WTC11 (cell line): ENCODE measurements around the gene BCKDHA. TPM values are rescaled to one million over a fixed set of nuclear protein-coding genes. Genes with fewer than 3 reads are reported as not detected.

ENCODE experiments used
- ATAC-seq: fragments of 200-7000 bp; cut with Tn5 transposase; 2 replicates; pipeline ENCODE4 v1.10.0; 2021; ENCODE audit warnings: mild to moderate bottlenecking, moderate library complexity
- CTCF ChIA-PET: fragments of 300-600 bp; sonication (Branson Sonifier 250); formaldehyde crosslinking; loops from one replicate; lab custom pipeline; 2021; ENCODE audit warnings: antibody characterized with exemption; lab: Charles Lee
- POLR2A ChIA-PET: fragments of 350-600 bp; sonication (Branson Sonifier 250); formaldehyde crosslinking; loops from one replicate; lab custom pipeline; 2021; ENCODE audit warnings: antibody characterized with exemption; lab: Charles Lee
- DNase-seq: peaks from one replicate; pipeline ENCODE4 v3.0.0; 2021; ENCODE audit warnings: low spot score
- H3K27ac Mint-ChIP-seq: 2 replicates; pipeline ENCODE4 v1.8.0; 2021; ENCODE audit warnings: mixed read lengths
- H3K27me3 Mint-ChIP-seq: 2 replicates; pipeline ENCODE4 v1.8.0; 2021; ENCODE audit warnings: low read depth, mild to moderate bottlenecking, moderate library complexity, mixed read lengths
- H3K36me3 Mint-ChIP-seq: 2 replicates; pipeline ENCODE4 v1.8.0; 2021; ENCODE audit warnings: mixed read lengths
- H3K4me1 Mint-ChIP-seq: 2 replicates; pipeline ENCODE4 v1.8.0; 2022; ENCODE audit warnings: mixed read lengths
- H3K4me3 Mint-ChIP-seq: 2 replicates; pipeline ENCODE4 v1.8.0; 2021; ENCODE audit warnings: mild to moderate bottlenecking, moderate library complexity, mixed read lengths
- H3K9me3 Mint-ChIP-seq: 2 replicates; pipeline ENCODE4 v1.8.0; 2021; ENCODE audit warnings: mixed read lengths
- AFF4 ChIP-seq: sonication (generic); formaldehyde crosslinking; IDR thresholded peaks from 2 replicates; pipeline ENCODE4 v1.8.1; 2023; ENCODE audit warnings: mild to moderate bottlenecking, missing genetic modification reagents, borderline replicate concordance
- KAT7 ChIP-seq: sonication (generic); formaldehyde crosslinking; IDR thresholded peaks from 2 replicates; pipeline ENCODE4 v1.8.1; 2023; ENCODE audit warnings: missing genetic modification reagents, mild to moderate bottlenecking, borderline replicate concordance
- NFATC4 ChIP-seq: fragments of 250-450 bp; sonication (Bioruptor Pico); IDR thresholded peaks from 2 replicates; pipeline ENCODE4 v1.9.0; 2021; ENCODE audit warnings: mild to moderate bottlenecking
- PRDM15 ChIP-seq: sonication (generic); formaldehyde crosslinking; IDR thresholded peaks from 2 replicates; pipeline ENCODE4 v1.8.0; 2022; ENCODE audit warnings: missing genetic modification reagents
- RORB ChIP-seq: fragments of 250-450 bp; sonication (Bioruptor Pico); IDR thresholded peaks from 2 replicates; pipeline ENCODE4 v1.9.0; 2021; ENCODE audit warnings: mild to moderate bottlenecking
- ZBTB43 ChIP-seq: sonication (generic); formaldehyde crosslinking; IDR thresholded peaks from 2 replicates; pipeline ENCODE4 v1.8.1; 2023; ENCODE audit warnings: mild to moderate bottlenecking, missing genetic modification reagents
- ZNF219 ChIP-seq: sonication (generic); formaldehyde crosslinking; IDR thresholded peaks from 2 replicates; pipeline ENCODE4 v1.8.0; 2023; ENCODE audit warnings: missing genetic modification reagents, mild to moderate bottlenecking, borderline replicate concordance
- total RNA-seq: library from RNA; stranded (reverse); gene quantifications from 3 replicates; pipeline ENCODE4 v1.2.3, GENCODE V29; 2021
- TF ChIP-seq, protein P1 (sequence below): fragments of 250-450 bp; sonication (Bioruptor Pico); IDR thresholded peaks from 2 replicates; pipeline ENCODE4 v1.9.0; 2021; ENCODE audit warnings: mild to moderate bottlenecking

BCKDHA gene
- total RNA-seq, 1 experiment from 2014 or later: 18.8 TPM

DNA sequence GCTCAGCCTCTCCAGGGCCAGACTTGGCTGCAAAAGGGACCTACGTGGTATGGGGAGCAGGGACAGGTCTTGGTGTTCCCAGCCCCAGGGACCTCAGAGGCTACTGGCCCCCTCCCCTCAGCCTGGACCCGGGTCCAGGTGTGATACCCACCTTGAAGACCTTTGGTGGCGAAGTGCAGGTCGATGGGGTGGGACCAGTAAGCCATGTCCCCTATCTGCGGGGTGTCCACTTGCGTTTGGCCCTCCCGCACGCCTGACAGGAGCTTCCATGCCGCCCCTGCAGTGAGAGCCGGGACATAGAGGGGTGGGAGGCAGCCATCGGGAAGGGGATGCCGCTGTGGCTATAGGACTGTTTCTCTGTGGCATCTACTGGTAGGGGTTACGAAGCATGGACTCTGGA, 39.9 kb upstream of the BCKDHA start:
- H3K4me1 Mint-ChIP-seq: peaks cover 3% of the 10 kb centered on the region; the same call in 1 of the 2 replicates
- no peak for ATAC-seq
- CTCF ChIA-PET: interaction anchor here (1.0 to 1.3 kb wide), 2 partner anchors 8 to 9 kb away, joined by 3 read pairs; no protein-coding TSS in a partner anchor

DNA sequence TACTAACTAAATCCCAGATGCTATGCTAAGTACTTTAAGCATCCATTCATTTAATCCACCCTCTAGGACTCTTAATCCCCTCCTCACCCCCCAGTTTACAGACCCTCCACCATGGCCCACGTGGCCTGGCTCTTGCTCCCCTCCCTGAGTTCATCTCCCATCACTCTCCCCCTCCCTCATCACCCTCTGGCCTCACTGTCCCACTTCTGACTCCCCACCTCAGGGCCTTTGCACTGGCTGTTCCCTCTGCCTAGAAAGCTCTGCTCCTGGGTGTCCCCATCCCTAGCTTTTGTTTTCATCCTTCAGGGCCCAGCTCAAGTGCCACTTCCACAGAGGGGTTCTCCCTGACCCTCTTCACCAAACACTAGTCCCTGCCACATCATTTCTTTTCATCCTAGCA, 37.9 kb upstream of the BCKDHA start:
- Mint-ChIP-seq H3K4me1 (peaks cover 6% of the 10 kb centered on the region; the same call in 1 of the 2 replicates), H3K27me3 (peaks cover 6% of the 10 kb centered on the region), H3K9me3 (no peaks in the 10 kb centered on the region), H3K36me3 (no peaks in the 10 kb centered on the region), H3K27ac (no peak overlapping the region), H3K4me3 (no peak overlapping the region)
- ATAC-seq (no peak), DNase-seq (no peak)
- ChIA-PET CTCF (no interaction called here), POLR2A (no interaction called here)
- no peak for TF ChIP-seq AFF4 (CRISPR knock-in tag)
- TF ChIP-seq, protein P1, sequence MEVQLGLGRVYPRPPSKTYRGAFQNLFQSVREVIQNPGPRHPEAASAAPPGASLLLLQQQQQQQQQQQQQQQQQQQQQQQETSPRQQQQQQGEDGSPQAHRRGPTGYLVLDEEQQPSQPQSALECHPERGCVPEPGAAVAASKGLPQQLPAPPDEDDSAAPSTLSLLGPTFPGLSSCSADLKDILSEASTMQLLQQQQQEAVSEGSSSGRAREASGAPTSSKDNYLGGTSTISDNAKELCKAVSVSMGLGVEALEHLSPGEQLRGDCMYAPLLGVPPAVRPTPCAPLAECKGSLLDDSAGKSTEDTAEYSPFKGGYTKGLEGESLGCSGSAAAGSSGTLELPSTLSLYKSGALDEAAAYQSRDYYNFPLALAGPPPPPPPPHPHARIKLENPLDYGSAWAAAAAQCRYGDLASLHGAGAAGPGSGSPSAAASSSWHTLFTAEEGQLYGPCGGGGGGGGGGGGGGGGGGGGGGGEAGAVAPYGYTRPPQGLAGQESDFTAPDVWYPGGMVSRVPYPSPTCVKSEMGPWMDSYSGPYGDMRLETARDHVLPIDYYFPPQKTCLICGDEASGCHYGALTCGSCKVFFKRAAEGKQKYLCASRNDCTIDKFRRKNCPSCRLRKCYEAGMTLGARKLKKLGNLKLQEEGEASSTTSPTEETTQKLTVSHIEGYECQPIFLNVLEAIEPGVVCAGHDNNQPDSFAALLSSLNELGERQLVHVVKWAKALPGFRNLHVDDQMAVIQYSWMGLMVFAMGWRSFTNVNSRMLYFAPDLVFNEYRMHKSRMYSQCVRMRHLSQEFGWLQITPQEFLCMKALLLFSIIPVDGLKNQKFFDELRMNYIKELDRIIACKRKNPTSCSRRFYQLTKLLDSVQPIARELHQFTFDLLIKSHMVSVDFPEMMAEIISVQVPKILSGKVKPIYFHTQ (CRISPR knock-in tag): no peak

More for the DNA sequence above, 39.9 kb upstream of the BCKDHA start:
- TF ChIP-seq KAT7 (CRISPR knock-in tag): no peak
- TF ChIP-seq ZNF219 (CRISPR knock-in tag): no peak
- TF ChIP-seq ZBTB43 (CRISPR knock-in tag): no peak
- no peak for TF ChIP-seq RORB (CRISPR knock-in tag)
- no peak for TF ChIP-seq NFATC4
- TF ChIP-seq PRDM15 (CRISPR knock-in tag): no peak
- TF ChIP-seq, all 79 proteins: peak for 0
- POLR2A ChIA-PET: no interaction called here
- DNase-seq: no peak
- Mint-ChIP-seq H3K9me3 (no peaks in the 10 kb centered on the region), H3K27me3 (peaks cover 17% of the 10 kb centered on the region), H3K4me3 (no peak overlapping the region), H3K27ac (no peak overlapping the region), H3K36me3 (no peaks in the 10 kb centered on the region)
